SU-DHL-6 (cell line): ENCODE data around the gene SLFN5.

Experiments
- H2AFZ ChIP-seq: fragments of 200-600 bp; sonication (generic); 2 replicates; pipeline ENCODE4 v1.6.1; 2014; ENCODE audit warnings: low read depth, mild to moderate bottlenecking, moderate library complexity, mixed read lengths, antibody characterized with exemption, low read length; ENCODE audit not compliant: severe bottlenecking
- H3F3A ChIP-seq: fragments of 200-600 bp; shearing (Covaris generic); 2 replicates; pipeline ENCODE4 v1.6.0; 2016; ENCODE audit warnings: antibody characterized with exemption, mild to moderate bottlenecking; ENCODE audit not compliant: insufficient read depth
- H3K27ac ChIP-seq: fragments of 200-600 bp; sonication (generic); 2 replicates; pipeline ENCODE4 v1.5.1; 2016; ENCODE audit warnings: low read depth, mild to moderate bottlenecking, low read length, moderate library complexity, mixed read lengths
- H3K27me3 ChIP-seq: fragments of 200-600 bp; sonication (generic), shearing (Covaris generic); 2 replicates; pipeline ENCODE4 v1.6.0; 2014; ENCODE audit warnings: mild to moderate bottlenecking, low read length
- H3K36me3 ChIP-seq: fragments of 200-600 bp; sonication (generic); 2 replicates; pipeline ENCODE4 v1.6.1; 2014; ENCODE audit warnings: mild to moderate bottlenecking, low read length, mixed read lengths
- H3K4me2 ChIP-seq: fragments of 300-600, 200-600 bp; shearing (Covaris generic), sonication (generic); 2 replicates; pipeline ENCODE4 v1.6.0; 2014; ENCODE audit warnings: low read length, low read depth, mild to moderate bottlenecking; ENCODE audit not compliant: poor library complexity, severe bottlenecking
- H3K4me3 ChIP-seq: fragments of 200-600 bp; sonication (generic); 2 replicates; pipeline ENCODE4 v1.5.1; 2014; ENCODE audit warnings: antibody characterized with exemption, low read length, mild to moderate bottlenecking, mixed read lengths; ENCODE audit not compliant: insufficient read depth, poor library complexity, severe bottlenecking
- H3K79me2 ChIP-seq: fragments of 200-600 bp; sonication (generic); 2 replicates; pipeline ENCODE4 v1.6.1; 2014; ENCODE audit warnings: mild to moderate bottlenecking, low read length, moderate library complexity; ENCODE audit not compliant: insufficient read depth
- H3K9ac ChIP-seq: fragments of 200-600 bp; sonication (generic); 2 replicates; pipeline ENCODE4 v1.7.0; 2014; ENCODE audit warnings: mild to moderate bottlenecking, low read length
- H3K9me2 ChIP-seq: fragments of 200-600 bp; sonication (generic); replicated peaks from 2 replicates; pipeline ENCODE4 v1.6.1; 2014; ENCODE audit warnings: low read length; ENCODE audit not compliant: insufficient read depth
- H3K9me3 ChIP-seq: fragments of 200-600 bp; sonication (generic); 2 replicates; pipeline ENCODE4 v1.6.1; 2014; ENCODE audit warnings: low read length, mixed read lengths; ENCODE audit not compliant: insufficient read depth
- H4K20me1 ChIP-seq: fragments of 200-600 bp; sonication (generic); 2 replicates; pipeline ENCODE4 v1.6.1; 2014; ENCODE audit warnings: low read depth, mild to moderate bottlenecking, antibody characterized with exemption, low read length, moderate library complexity, mixed read lengths
- EZH2phosphoT487 ChIP-seq: fragments of 200-600 bp; sonication (generic), shearing (Covaris generic); conservative IDR thresholded peaks from 2 replicates; pipeline ENCODE4 v1.6.1; 2018; ENCODE audit warnings: mild to moderate bottlenecking, antibody characterized with exemption, low read length, moderate library complexity, mixed read lengths
- TF ChIP-seq, protein P1 (sequence below): fragments of 200-600 bp; sonication (generic); IDR thresholded peaks from one replicate; pipeline ENCODE4 v1.5.1; 2017; ENCODE audit warnings: antibody characterized with exemption, mild to moderate bottlenecking, low read length, moderate library complexity; ENCODE audit not compliant: insufficient read depth, poor library complexity, severe bottlenecking

Gene SLFN5

DNA sequence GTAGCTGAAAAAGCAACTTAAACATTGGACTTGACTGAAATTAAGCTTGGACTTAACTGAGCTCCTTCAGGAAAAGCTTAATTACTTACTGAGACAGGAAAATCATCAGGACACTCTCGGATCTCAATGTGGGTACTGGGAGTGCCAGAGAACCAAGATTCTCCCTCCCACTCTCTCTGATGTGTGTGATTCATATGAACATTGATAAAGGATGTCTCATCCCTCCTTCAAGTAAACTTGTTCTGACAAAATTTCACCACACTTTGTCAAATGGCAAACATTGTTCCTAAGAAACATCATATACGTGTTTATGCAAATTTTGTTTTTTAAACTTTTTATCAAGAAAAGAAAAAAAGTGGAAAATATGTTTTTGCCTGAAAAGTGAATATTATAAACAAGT, 4.1 kb upstream of the SLFN5 start:
- H3K9ac ChIP-seq: no peak overlapping the region
- no peaks in the 10 kb centered on the region for H3K79me2 ChIP-seq
- H2AFZ ChIP-seq: no peak overlapping the region
- no peak overlapping the region for H3K4me2 ChIP-seq
- H3K27ac ChIP-seq: no peak overlapping the region
- TF ChIP-seq EZH2phosphoT487: no peak
- TF ChIP-seq, protein P1, sequence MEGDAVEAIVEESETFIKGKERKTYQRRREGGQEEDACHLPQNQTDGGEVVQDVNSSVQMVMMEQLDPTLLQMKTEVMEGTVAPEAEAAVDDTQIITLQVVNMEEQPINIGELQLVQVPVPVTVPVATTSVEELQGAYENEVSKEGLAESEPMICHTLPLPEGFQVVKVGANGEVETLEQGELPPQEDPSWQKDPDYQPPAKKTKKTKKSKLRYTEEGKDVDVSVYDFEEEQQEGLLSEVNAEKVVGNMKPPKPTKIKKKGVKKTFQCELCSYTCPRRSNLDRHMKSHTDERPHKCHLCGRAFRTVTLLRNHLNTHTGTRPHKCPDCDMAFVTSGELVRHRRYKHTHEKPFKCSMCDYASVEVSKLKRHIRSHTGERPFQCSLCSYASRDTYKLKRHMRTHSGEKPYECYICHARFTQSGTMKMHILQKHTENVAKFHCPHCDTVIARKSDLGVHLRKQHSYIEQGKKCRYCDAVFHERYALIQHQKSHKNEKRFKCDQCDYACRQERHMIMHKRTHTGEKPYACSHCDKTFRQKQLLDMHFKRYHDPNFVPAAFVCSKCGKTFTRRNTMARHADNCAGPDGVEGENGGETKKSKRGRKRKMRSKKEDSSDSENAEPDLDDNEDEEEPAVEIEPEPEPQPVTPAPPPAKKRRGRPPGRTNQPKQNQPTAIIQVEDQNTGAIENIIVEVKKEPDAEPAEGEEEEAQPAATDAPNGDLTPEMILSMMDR: no peak
- H3F3A ChIP-seq: no peaks in the 10 kb centered on the region
- no peaks in the 10 kb centered on the region for H3K9me3 ChIP-seq
- H4K20me1 ChIP-seq: no peaks in the 10 kb centered on the region
- H3K27me3 ChIP-seq: no peaks in the 10 kb centered on the region
- H3K4me3 ChIP-seq: no peak overlapping the region
- H3K36me3 ChIP-seq: no peaks in the 10 kb centered on the region
- no peaks in the 10 kb centered on the region for H3K9me2 ChIP-seq

DNA sequence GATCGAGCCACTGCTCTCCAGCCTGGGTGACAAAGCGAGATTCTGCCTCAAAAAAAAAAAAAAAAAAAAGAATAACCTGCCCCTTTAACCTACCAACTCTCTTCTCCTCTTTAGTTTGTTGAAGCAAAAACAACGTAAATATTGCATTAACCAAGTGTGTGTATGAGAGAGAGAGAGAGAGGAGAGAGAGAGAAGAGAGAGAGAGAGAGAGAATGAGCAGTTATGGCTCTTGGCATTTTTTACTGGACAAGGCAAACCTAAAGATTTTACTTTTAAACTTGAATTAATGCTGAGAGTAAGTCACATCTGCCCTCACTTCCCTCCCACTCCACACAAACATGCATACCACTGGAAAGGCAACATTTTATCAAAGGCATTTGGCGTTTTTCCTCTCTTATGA, 3.0 kb upstream of the SLFN5 start:
- no peaks in the 10 kb centered on the region for H3K27me3 ChIP-seq
- no peaks in the 10 kb centered on the region for H3F3A ChIP-seq
- H4K20me1 ChIP-seq: no peaks in the 10 kb centered on the region
- H3K79me2 ChIP-seq: no peaks in the 10 kb centered on the region
- no peak overlapping the region for H3K4me2 ChIP-seq
- no peaks in the 10 kb centered on the region for H3K9me2 ChIP-seq
- no peak overlapping the region for H3K9ac ChIP-seq
- no peak overlapping the region for H3K4me3 ChIP-seq
- TF ChIP-seq, protein P1: no peak
- TF ChIP-seq EZH2phosphoT487: no peak
- H2AFZ ChIP-seq: no peak overlapping the region
- no peaks in the 10 kb centered on the region for H3K9me3 ChIP-seq
- H3K27ac ChIP-seq: no peak overlapping the region
- no peaks in the 10 kb centered on the region for H3K36me3 ChIP-seq

DNA sequence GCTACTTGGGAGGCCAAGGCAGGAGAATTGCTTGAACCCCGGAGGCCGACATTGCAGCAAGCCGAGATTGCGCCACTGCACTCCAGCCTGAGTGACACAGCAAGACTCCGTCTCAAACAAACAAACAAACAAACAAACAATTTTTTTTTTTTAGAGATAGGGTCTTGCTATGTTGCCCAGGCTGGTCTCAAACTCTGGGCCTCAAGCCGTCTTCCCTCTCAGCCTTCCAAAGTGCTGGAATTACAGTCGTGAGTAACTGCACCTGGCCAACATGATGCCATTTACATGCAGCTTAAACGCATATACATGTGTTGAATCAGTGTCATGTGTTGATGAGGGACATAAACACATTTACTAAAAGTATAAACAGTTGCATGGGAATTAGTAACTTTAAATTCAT, 2.0 kb upstream of the SLFN5 start:
- H3K27me3 ChIP-seq: no peaks in the 10 kb centered on the region
- H3K36me3 ChIP-seq: no peaks in the 10 kb centered on the region
- no peaks in the 10 kb centered on the region for H3K9me2 ChIP-seq
- H3K9me3 ChIP-seq: no peaks in the 10 kb centered on the region
- no peak overlapping the region for H3K9ac ChIP-seq
- no peak overlapping the region for H2AFZ ChIP-seq
- H3K79me2 ChIP-seq: no peaks in the 10 kb centered on the region
- no peak overlapping the region for H3K27ac ChIP-seq
- no peaks in the 10 kb centered on the region for H4K20me1 ChIP-seq
- no peak overlapping the region for H3K4me3 ChIP-seq
- H3F3A ChIP-seq: no peaks in the 10 kb centered on the region
- no peak overlapping the region for H3K4me2 ChIP-seq
- TF ChIP-seq, protein P1: no peak
- no peak for TF ChIP-seq EZH2phosphoT487
